Right lobe of liver (tissue), 6 donors: ENCODE results near the gene FRMD4A. TPM values are rescaled to one million over a fixed set of nuclear protein-coding genes. Genes with fewer than 3 reads are reported as not detected.

Experiments used
- ATAC-seq, 4 donors: fragments of 200-7000 bp; cut with Tn5 transposase; one replicate each; pipeline ENCODE4 v1.9.1; 2020; ENCODE audit warnings: mild to moderate bottlenecking in 4 of 4, moderate library complexity in 4 of 4
- DNase-seq, 3 donors: peaks; one replicate each; pipeline ENCODE4 v3.0.0-alpha.2; 2020
- H3K27ac ChIP-seq, 3 donors: fragments of 200-600 bp; one replicate each; pipeline ENCODE4 v1.8.0; 2022
- H3K27me3 ChIP-seq, 2 donors: fragments of 200-600 bp; one replicate each; pipeline ENCODE4 v1.8.0; 2022
- H3K36me3 ChIP-seq, 4 donors: fragments of 200-600 bp; sonication (generic) in 1 of 4; one replicate each; pipeline versions ENCODE4 v1.5.1 to v1.8.0; 2017 to 2022; ENCODE audit warnings: control low read depth in 1 of 4
- H3K4me1 ChIP-seq, 4 donors: fragments of 200-600 bp; sonication (generic) in 1 of 4; one replicate each; pipeline versions ENCODE4 v1.5.1 to v1.8.0; 2017 to 2022; ENCODE audit warnings: control low read depth in 1 of 4
- H3K4me3 ChIP-seq, 3 donors: fragments of 200-600 bp; one replicate each; pipeline ENCODE4 v1.8.0; 2022
- H3K9me3 ChIP-seq, 4 donors: fragments of 200-600 bp; sonication (generic) in 1 of 4; one replicate each; pipeline versions ENCODE4 v1.5.1 to v1.8.0; 2017 to 2022; ENCODE audit warnings: control low read depth in 1 of 4
- CTCF ChIP-seq, 4 donors: fragments of 200-600 bp in 3 of 4; fragments of 450-650 bp in 1 of 4; IDR thresholded peaks; one replicate each; pipeline versions ENCODE4 v1.5.1 to v1.8.0; 2016 to 2022; ENCODE audit warnings: antibody characterized with exemption in 4 of 4, mild to moderate bottlenecking in 2 of 4
- POLR2A ChIP-seq: fragments of 450-650 bp; IDR thresholded peaks from one replicate; pipeline ENCODE4 v1.6.1; 2017; ENCODE audit warnings: antibody characterized with exemption, mild to moderate bottlenecking
- WGBS: methylation state at CpG from one replicate; pipeline ENCODE4 v1.1.6; 2018; ENCODE audit warnings: low coverage, low lambda C conversion rate; ENCODE audit not compliant: insufficient coverage; ENCODE audit errors: missing lambda C conversion rate; 5-methylcytosine and 5-hydroxymethylcytosine counted together
- intact Hi-C, 2 donors: fragments of 100-400 bp; cut with DNase I; formaldehyde crosslinking; loops; one replicate each; pipeline versions ENCODE4 v1.11.2 to v1.14.1; 2022
- total RNA-seq, 6 experiments: library from RNA; depleted of rRNA in 2 of 6; stranded (reverse); fragments of >200 nt in 2 of 6; fragmentation: NEBNext Ultra II Directional in 3 of 6; extraction: Animal tissue kit (Norgen Biotek cat#: 25700) in 3 of 6; gene quantifications; one replicate each; pipeline versions ENCODE4 v1.1.0 to v1.2.4, GENCODE V29; 2016 to 2023
- donor health status: DM: no; HTN: yes; CAD: no.
- donor health status: DM: no; HTN: no; CAD: no.
- donor health status: DM: no; HTN: no; CAD: no.
- donor health status: DM: no; HTN: yes; CAD: no.
- donor health status: DM: no; HTN: yes; CAD: no.

The FRMD4A gene
- total RNA-seq, 6 experiments from 2014 or later = 8.4 to 22.8 (median 13.3) TPM

- Histone ChIP-seq H3K4me3 (no peak overlapping the region), H3K27me3 (no peaks in the 10 kb centered on the region), H3K27ac (no peak overlapping the region), H3K4me1 (no peaks in the 10 kb centered on the region), H3K36me3 (no peaks in the 10 kb centered on the region), H3K9me3 (no peaks in the 10 kb centered on the region)
- ATAC-seq (no peak), DNase-seq (no peak)
- intact Hi-C loops = loop anchor here in 1 of 2 donors (10.0 kb wide), 1 partner anchor 118 kb away; no protein-coding TSS in a partner anchor
- 66% methylated on average over 5 of the region's 5 CpGs for WGBS
- no peak for TF ChIP-seq POLR2A
- no peak for TF ChIP-seq CTCF (IDR thresholded peaks at IDR 0.05)
These were observed 8.1 kb downstream of the FRMD4A start for GRCh38 chr10:14322526-14323188.

- no peak overlapping the region for H3K4me3 ChIP-seq
- H3K27me3 ChIP-seq = no peaks in the 10 kb centered on the region
- TF ChIP-seq CTCF (IDR thresholded peaks at IDR 0.05) (no peak), POLR2A (no peak)
- intact Hi-C loops = no loop called here
- no peaks in the 10 kb centered on the region for H3K9me3 ChIP-seq
- no peak overlapping the region for H3K27ac ChIP-seq
- ATAC-seq = no peak
- H3K4me1 ChIP-seq = no peaks in the 10 kb centered on the region
- no peak for DNase-seq
- no peaks in the 10 kb centered on the region for H3K36me3 ChIP-seq
- WGBS = 83% methylated on average over 1 of the region's 1 CpG
These were observed 12.7 kb downstream of the FRMD4A start for GRCh38 chr10:14318007-14318406.

- no peaks in the 10 kb centered on the region for H3K27me3 ChIP-seq
- H3K27ac ChIP-seq = no peak overlapping the region
- intact Hi-C loops = no loop called here
- 76% methylated on average over 4 of the region's 4 CpGs for WGBS
- TF ChIP-seq POLR2A (no peak), CTCF (IDR thresholded peaks at IDR 0.05) (no peak)
- no peaks in the 10 kb centered on the region for H3K36me3 ChIP-seq
- ATAC-seq (no peak), DNase-seq (no peak)
- H3K4me3 ChIP-seq = no peak overlapping the region
- H3K9me3 ChIP-seq = no peaks in the 10 kb centered on the region
- no peaks in the 10 kb centered on the region for H3K4me1 ChIP-seq
These were observed 18.7 kb downstream of the FRMD4A start for GRCh38 chr10:14312014-14312413.

- Histone ChIP-seq H3K4me1 (no peaks in the 10 kb centered on the region), H3K36me3 (no peaks in the 10 kb centered on the region), H3K27me3 (no peaks in the 10 kb centered on the region), H3K9me3 (no peaks in the 10 kb centered on the region), H3K27ac (no peak overlapping the region), H3K4me3 (no peak overlapping the region)
- TF ChIP-seq POLR2A (no peak), CTCF (IDR thresholded peaks at IDR 0.05) (no peak)
- 63% methylated on average over 6 of the region's 6 CpGs for whole genome bisulfite sequencing
- ATAC-seq = no peak
- DNase-seq = no peak
- intact Hi-C loops = no loop called here
These were observed 19.3 kb downstream of the FRMD4A start for GRCh38 chr10:14311206-14311957.
